HepG2 (cell line): ENCODE results near the gene ZNF512B. TPM values are rescaled to one million over a fixed set of nuclear protein-coding genes. Genes with fewer than 3 reads are reported as not detected.
A peak's percentile ranks its signal among the peaks of the same experiment; 100 is the strongest.

Experiments used
- HIC2 ChIP-seq: sonication (generic); formaldehyde crosslinking; IDR thresholded peaks from 2 replicates; pipeline ENCODE4 v1.9.0; 2022; ENCODE audit warnings: low read depth, missing genetic modification reagents
- IRX3 ChIP-seq: sonication (generic); formaldehyde crosslinking; IDR thresholded peaks from 2 replicates; pipeline ENCODE4 v1.8.1; 2023; ENCODE audit warnings: mild to moderate bottlenecking, low read depth, missing genetic modification reagents, borderline replicate concordance
- NR3C1 ChIP-seq: sonication (generic); formaldehyde crosslinking; IDR thresholded peaks from 2 replicates; pipeline ENCODE4 v1.4.0; 2020; ENCODE audit warnings: missing genetic modification reagents
- RFX5 ChIP-seq: IDR thresholded peaks from 2 replicates; pipeline ENCODE4 v1.6.1; 2011; ENCODE audit warnings: low read depth, low read length, improper control_type of control experiment
- ZNF138 ChIP-seq: sonication (generic); formaldehyde crosslinking; IDR thresholded peaks from 2 replicates; pipeline ENCODE4 v1.5.0; 2020; ENCODE audit warnings: mild to moderate bottlenecking, low read depth, missing genetic modification reagents
- ZNF142 ChIP-seq: sonication (generic); formaldehyde crosslinking; IDR thresholded peaks from 2 replicates; pipeline ENCODE4 v1.4.0; 2020; ENCODE audit warnings: missing genetic modification reagents
- ZNF331 ChIP-seq: sonication (generic); formaldehyde crosslinking; IDR thresholded peaks from 2 replicates; pipeline ENCODE4 v1.4.0; 2020; ENCODE audit warnings: missing genetic modification reagents
- ZNF614 ChIP-seq: IDR thresholded peaks from 2 replicates; pipeline ENCODE4 v1.6.1; 2018; ENCODE audit warnings: missing biosample characterization, missing genetic modification reagents, inconsistent platforms, borderline replicate concordance
- ZNF841 ChIP-seq: sonication (generic); formaldehyde crosslinking; IDR thresholded peaks from 2 replicates; pipeline ENCODE4 v1.8.1; 2023; ENCODE audit warnings: missing genetic modification reagents, borderline replicate concordance
- polyA plus RNA-seq, 8 experiments: library from polyadenylated mRNA; depleted of rRNA in 3 of 8; stranded (reverse) in 7 of 8; unstranded in 1 of 8; fragments of >200 nt; fragmentation: Illumina TruSeq in 4 of 8; extraction: Trizol in 4 of 8; gene quantifications; 2 replicates each; pipeline versions ENCODE4 v1.2.1 to v1.2.3, GENCODE V29; 2011 to 2016; ENCODE audit warnings: low read depth in 4 of 8, missing spikeins in 1 of 8, mixed read lengths in 1 of 8; ENCODE audit not compliant: insufficient read depth in 1 of 8
- total RNA-seq, 5 experiments: library from RNA; depleted of rRNA; stranded (reverse); fragments of >200 nt; fragmentation: Illumina TruSeq; extraction: Trizol; gene quantifications; 2 replicates each; pipeline ENCODE4 v1.2.3, GENCODE V29; 2016; ENCODE audit warnings: low read depth in 1 of 5
- TF ChIP-seq, protein P1 (sequence below): sonication (generic); formaldehyde crosslinking; IDR thresholded peaks from 2 replicates; pipeline ENCODE4 v1.4.0; 2020; ENCODE audit warnings: missing genetic modification reagents
- TF ChIP-seq, protein P2 (sequence below): sonication (generic); formaldehyde crosslinking; IDR thresholded peaks from 2 replicates; pipeline ENCODE4 v1.4.0; 2020; ENCODE audit warnings: missing genetic modification reagents
- TF ChIP-seq, protein P3 (sequence below): sonication (generic); formaldehyde crosslinking; IDR thresholded peaks from 2 replicates; pipeline ENCODE4 v1.5.0; 2020; ENCODE audit warnings: missing genetic modification reagents

Gene ZNF512B
- total and polyA plus RNA-seq, 2 of the 13 experiments (the other 11 are each of a cell fraction or from before 2014, with no cell fraction given), result 11.5 to 30.6 TPM

- TF ChIP-seq, protein P1, sequence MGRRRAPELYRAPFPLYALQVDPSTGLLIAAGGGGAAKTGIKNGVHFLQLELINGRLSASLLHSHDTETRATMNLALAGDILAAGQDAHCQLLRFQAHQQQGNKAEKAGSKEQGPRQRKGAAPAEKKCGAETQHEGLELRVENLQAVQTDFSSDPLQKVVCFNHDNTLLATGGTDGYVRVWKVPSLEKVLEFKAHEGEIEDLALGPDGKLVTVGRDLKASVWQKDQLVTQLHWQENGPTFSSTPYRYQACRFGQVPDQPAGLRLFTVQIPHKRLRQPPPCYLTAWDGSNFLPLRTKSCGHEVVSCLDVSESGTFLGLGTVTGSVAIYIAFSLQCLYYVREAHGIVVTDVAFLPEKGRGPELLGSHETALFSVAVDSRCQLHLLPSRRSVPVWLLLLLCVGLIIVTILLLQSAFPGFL (CRISPR knock-in tag), result no peak
- no peak for TF ChIP-seq RFX5
- peak; percentile 86; the same call in 1 of the 2 replicates for TF ChIP-seq IRX3
- TF ChIP-seq NR3C1 (CRISPR knock-in tag), result no peak
- TF ChIP-seq ZNF138 (CRISPR knock-in tag), result peak; percentile 58; the same call in 1 of the 2 replicates
- TF ChIP-seq ZNF331 (CRISPR knock-in tag), result peak; percentile 39; the same call in 1 of the 2 replicates
- TF ChIP-seq ZNF841 (CRISPR knock-in tag), result no peak
- TF ChIP-seq HIC2, result peak; percentile 78; the same call in 1 of the 2 replicates
- peak; percentile 83; the same call in 1 of the 2 replicates for TF ChIP-seq ZNF614 (CRISPR knock-in tag)
- TF ChIP-seq, protein P2, sequence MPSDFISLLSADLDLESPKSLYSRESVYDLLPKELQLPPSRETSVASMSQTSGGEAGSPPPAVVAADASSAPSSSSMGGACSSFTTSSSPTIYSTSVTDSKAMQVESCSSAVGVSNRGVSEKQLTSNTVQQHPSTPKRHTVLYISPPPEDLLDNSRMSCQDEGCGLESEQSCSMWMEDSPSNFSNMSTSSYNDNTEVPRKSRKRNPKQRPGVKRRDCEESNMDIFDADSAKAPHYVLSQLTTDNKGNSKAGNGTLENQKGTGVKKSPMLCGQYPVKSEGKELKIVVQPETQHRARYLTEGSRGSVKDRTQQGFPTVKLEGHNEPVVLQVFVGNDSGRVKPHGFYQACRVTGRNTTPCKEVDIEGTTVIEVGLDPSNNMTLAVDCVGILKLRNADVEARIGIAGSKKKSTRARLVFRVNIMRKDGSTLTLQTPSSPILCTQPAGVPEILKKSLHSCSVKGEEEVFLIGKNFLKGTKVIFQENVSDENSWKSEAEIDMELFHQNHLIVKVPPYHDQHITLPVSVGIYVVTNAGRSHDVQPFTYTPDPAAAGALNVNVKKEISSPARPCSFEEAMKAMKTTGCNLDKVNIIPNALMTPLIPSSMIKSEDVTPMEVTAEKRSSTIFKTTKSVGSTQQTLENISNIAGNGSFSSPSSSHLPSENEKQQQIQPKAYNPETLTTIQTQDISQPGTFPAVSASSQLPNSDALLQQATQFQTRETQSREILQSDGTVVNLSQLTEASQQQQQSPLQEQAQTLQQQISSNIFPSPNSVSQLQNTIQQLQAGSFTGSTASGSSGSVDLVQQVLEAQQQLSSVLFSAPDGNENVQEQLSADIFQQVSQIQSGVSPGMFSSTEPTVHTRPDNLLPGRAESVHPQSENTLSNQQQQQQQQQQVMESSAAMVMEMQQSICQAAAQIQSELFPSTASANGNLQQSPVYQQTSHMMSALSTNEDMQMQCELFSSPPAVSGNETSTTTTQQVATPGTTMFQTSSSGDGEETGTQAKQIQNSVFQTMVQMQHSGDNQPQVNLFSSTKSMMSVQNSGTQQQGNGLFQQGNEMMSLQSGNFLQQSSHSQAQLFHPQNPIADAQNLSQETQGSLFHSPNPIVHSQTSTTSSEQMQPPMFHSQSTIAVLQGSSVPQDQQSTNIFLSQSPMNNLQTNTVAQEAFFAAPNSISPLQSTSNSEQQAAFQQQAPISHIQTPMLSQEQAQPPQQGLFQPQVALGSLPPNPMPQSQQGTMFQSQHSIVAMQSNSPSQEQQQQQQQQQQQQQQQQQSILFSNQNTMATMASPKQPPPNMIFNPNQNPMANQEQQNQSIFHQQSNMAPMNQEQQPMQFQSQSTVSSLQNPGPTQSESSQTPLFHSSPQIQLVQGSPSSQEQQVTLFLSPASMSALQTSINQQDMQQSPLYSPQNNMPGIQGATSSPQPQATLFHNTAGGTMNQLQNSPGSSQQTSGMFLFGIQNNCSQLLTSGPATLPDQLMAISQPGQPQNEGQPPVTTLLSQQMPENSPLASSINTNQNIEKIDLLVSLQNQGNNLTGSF, result no peak
- TF ChIP-seq ZNF142 (CRISPR knock-in tag), result 0 out of 2 replicates have a peak, but pooled peaks have one; percentile 57
- TF ChIP-seq, protein P3, sequence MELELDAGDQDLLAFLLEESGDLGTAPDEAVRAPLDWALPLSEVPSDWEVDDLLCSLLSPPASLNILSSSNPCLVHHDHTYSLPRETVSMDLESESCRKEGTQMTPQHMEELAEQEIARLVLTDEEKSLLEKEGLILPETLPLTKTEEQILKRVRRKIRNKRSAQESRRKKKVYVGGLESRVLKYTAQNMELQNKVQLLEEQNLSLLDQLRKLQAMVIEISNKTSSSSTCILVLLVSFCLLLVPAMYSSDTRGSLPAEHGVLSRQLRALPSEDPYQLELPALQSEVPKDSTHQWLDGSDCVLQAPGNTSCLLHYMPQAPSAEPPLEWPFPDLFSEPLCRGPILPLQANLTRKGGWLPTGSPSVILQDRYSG (CRISPR knock-in tag), result peak; percentile 41; the same call in 1 of the 2 replicates
Measured at GRCh38 chr20:63968928-63969760, 586 bp downstream of the ZNF512B start (continued).
